Measurements from ENCODE around the gene EREG.

- TF ChIP-seq POLR2A (conservative IDR thresholded peaks at IDR 0.05) (no peak), PHF8 (IDR thresholded peaks at IDR 0.05; ENCODE audit: borderline replicate concordance, low read length) (no peak), KHSRP (IDR thresholded peaks at IDR 0.05) (no peak)
- TF ChIP-seq, protein P1, sequence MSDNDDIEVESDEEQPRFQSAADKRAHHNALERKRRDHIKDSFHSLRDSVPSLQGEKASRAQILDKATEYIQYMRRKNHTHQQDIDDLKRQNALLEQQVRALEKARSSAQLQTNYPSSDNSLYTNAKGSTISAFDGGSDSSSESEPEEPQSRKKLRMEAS (CRISPR knock-in tag; IDR thresholded peaks at IDR 0.05), result no peak
- TF ChIP-seq, protein P2, sequence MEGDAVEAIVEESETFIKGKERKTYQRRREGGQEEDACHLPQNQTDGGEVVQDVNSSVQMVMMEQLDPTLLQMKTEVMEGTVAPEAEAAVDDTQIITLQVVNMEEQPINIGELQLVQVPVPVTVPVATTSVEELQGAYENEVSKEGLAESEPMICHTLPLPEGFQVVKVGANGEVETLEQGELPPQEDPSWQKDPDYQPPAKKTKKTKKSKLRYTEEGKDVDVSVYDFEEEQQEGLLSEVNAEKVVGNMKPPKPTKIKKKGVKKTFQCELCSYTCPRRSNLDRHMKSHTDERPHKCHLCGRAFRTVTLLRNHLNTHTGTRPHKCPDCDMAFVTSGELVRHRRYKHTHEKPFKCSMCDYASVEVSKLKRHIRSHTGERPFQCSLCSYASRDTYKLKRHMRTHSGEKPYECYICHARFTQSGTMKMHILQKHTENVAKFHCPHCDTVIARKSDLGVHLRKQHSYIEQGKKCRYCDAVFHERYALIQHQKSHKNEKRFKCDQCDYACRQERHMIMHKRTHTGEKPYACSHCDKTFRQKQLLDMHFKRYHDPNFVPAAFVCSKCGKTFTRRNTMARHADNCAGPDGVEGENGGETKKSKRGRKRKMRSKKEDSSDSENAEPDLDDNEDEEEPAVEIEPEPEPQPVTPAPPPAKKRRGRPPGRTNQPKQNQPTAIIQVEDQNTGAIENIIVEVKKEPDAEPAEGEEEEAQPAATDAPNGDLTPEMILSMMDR (IDR thresholded peaks at IDR 0.05 in 2 of 3, conservative IDR thresholded peaks at IDR 0.05 in 1 of 3; ENCODE audit: insufficient read depth in 2 of 3, low read depth in 1 of 3, low read length in 3 of 3), result no peak
Measured at GRCh38 chr4:74318276-74318675, 46.7 kb upstream of the EREG start.

All from K562 (cell line).